HepG2 (cell line): ENCODE data around the gene HSP90AB1. TPM values are rescaled to one million over a fixed set of nuclear protein-coding genes. Genes with fewer than 3 reads are reported as not detected.

Experiments used
- CEBPZ ChIP-seq: IDR thresholded peaks from 2 replicates; pipeline ENCODE4 v1.6.1; 2012; ENCODE audit warnings: low read length, improper control_type of control experiment
- DRAP1 ChIP-seq: IDR thresholded peaks from 2 replicates; pipeline ENCODE4 v1.6.1; 2016; ENCODE audit warnings: missing genetic modification reagents, missing compliant biosample characterization
- FOXJ3 ChIP-seq: sonication (generic); formaldehyde crosslinking; IDR thresholded peaks from 2 replicates; pipeline ENCODE4 v1.4.0; 2020; ENCODE audit warnings: missing genetic modification reagents, mild to moderate bottlenecking, borderline replicate concordance
- FOXK2 ChIP-seq: fragments of 450-650 bp; IDR thresholded peaks from 2 replicates; pipeline ENCODE4 v1.6.1; 2016
- GFI1 ChIP-seq: sonication (generic); formaldehyde crosslinking; IDR thresholded peaks from 2 replicates; pipeline ENCODE4 v1.5.0; 2020; ENCODE audit warnings: missing genetic modification reagents, mild to moderate bottlenecking, borderline replicate concordance
- HCFC1 ChIP-seq: fragments of 150-350 bp; IDR thresholded peaks from 2 replicates; pipeline ENCODE4 v1.6.1; 2014; ENCODE audit warnings: low read depth, low read length
- HES4 ChIP-seq: sonication (generic); formaldehyde crosslinking; IDR thresholded peaks from 2 replicates; pipeline ENCODE4 v1.9.0; 2021; ENCODE audit warnings: mild to moderate bottlenecking, missing genetic modification reagents, borderline replicate concordance
- IRF2 ChIP-seq: IDR thresholded peaks from 2 replicates; pipeline ENCODE4 v1.6.1; 2018; ENCODE audit warnings: missing genetic modification reagents, missing compliant biosample characterization
- LBX2 ChIP-seq: sonication (generic); formaldehyde crosslinking; IDR thresholded peaks from 2 replicates; pipeline ENCODE4 v1.5.0; 2020; ENCODE audit warnings: missing genetic modification reagents, mild to moderate bottlenecking, borderline replicate concordance
- NRL ChIP-seq: sonication (generic); formaldehyde crosslinking; IDR thresholded peaks from 2 replicates; pipeline ENCODE4 v1.5.0; 2020; ENCODE audit warnings: missing genetic modification reagents, mild to moderate bottlenecking, moderate library complexity, borderline replicate concordance
- PITX1 ChIP-seq: sonication (generic); formaldehyde crosslinking; IDR thresholded peaks from 2 replicates; pipeline ENCODE4 v1.5.1; 2020; ENCODE audit warnings: mild to moderate bottlenecking, missing genetic modification reagents
- PLRG1 ChIP-seq: fragments of 450-650 bp; conservative IDR thresholded peaks from 2 replicates; pipeline ENCODE4 v1.6.1; 2016
- SNRNP70 ChIP-seq: fragments of 200-400 bp; formaldehyde crosslinking; IDR thresholded peaks from 2 replicates; pipeline ENCODE4 v1.6.1; 2017; ENCODE audit warnings: mild to moderate bottlenecking, low read depth, low read length, moderate library complexity
- SP4 ChIP-seq: sonication (generic); formaldehyde crosslinking; IDR thresholded peaks from 2 replicates; pipeline ENCODE4 v1.8.1; 2023; ENCODE audit warnings: mild to moderate bottlenecking, missing genetic modification reagents
- SP5 ChIP-seq: IDR thresholded peaks from 2 replicates; pipeline ENCODE4 v1.6.1; 2016; ENCODE audit warnings: low read depth, borderline replicate concordance
- YEATS2 ChIP-seq: sonication (generic); formaldehyde crosslinking; IDR thresholded peaks from 2 replicates; pipeline ENCODE4 v1.4.0; 2020; ENCODE audit warnings: missing genetic modification reagents, borderline replicate concordance
- ZNF280B ChIP-seq: sonication (generic); formaldehyde crosslinking; IDR thresholded peaks from 2 replicates; pipeline ENCODE4 v1.5.0; 2020; ENCODE audit warnings: missing genetic modification reagents, mild to moderate bottlenecking, borderline replicate concordance
- ZNF749 ChIP-seq: sonication (generic); formaldehyde crosslinking; IDR thresholded peaks from 2 replicates; pipeline ENCODE4 v1.8.0; 2022; ENCODE audit warnings: mild to moderate bottlenecking, missing genetic modification reagents, moderate library complexity, borderline replicate concordance
- ZNF772 ChIP-seq: sonication (generic); formaldehyde crosslinking; IDR thresholded peaks from 2 replicates; pipeline ENCODE4 v1.5.0; 2020; ENCODE audit warnings: mild to moderate bottlenecking, missing genetic modification reagents
- ZNF775 ChIP-seq: sonication (generic); formaldehyde crosslinking; IDR thresholded peaks from 2 replicates; pipeline ENCODE4 v1.4.0; 2020; ENCODE audit warnings: missing genetic modification reagents, mild to moderate bottlenecking, moderate library complexity, borderline replicate concordance
- ZNF879 ChIP-seq: sonication (generic); formaldehyde crosslinking; IDR thresholded peaks from 2 replicates; pipeline ENCODE4 v1.8.1; 2023; ENCODE audit warnings: missing genetic modification reagents
- polyA plus RNA-seq, 8 experiments: library from polyadenylated mRNA; depleted of rRNA in 3 of 8; stranded (reverse) in 7 of 8; unstranded in 1 of 8; fragments of >200 nt; fragmentation: Illumina TruSeq in 4 of 8; extraction: Trizol in 4 of 8; gene quantifications; 2 replicates each; pipeline versions ENCODE4 v1.2.1 to v1.2.3, GENCODE V29; 2011 to 2016; ENCODE audit warnings: low read depth in 4 of 8, missing spikeins in 1 of 8, mixed read lengths in 1 of 8; ENCODE audit not compliant: insufficient read depth in 1 of 8
- total RNA-seq, 5 experiments: library from RNA; depleted of rRNA; stranded (reverse); fragments of >200 nt; fragmentation: Illumina TruSeq; extraction: Trizol; gene quantifications; 2 replicates each; pipeline ENCODE4 v1.2.3, GENCODE V29; 2016; ENCODE audit warnings: low read depth in 1 of 5
- TF ChIP-seq, protein P1 (sequence below): sonication (generic); formaldehyde crosslinking; IDR thresholded peaks from 2 replicates; pipeline ENCODE4 v1.9.0; 2022; ENCODE audit warnings: missing genetic modification reagents, mild to moderate bottlenecking, borderline replicate concordance

HSP90AB1 gene
- total and polyA plus RNA-seq, 2 of the 13 experiments (the other 11 are each of a cell fraction or from before 2014, with no cell fraction given): 1,325 to 1,472 TPM

- TF ChIP-seq FOXK2 (no peak; the same call in 1 of the 2 replicates), GFI1 (CRISPR knock-in tag) (peak; percentile 87), LBX2 (CRISPR knock-in tag) (0 out of 2 replicates have a peak, but pooled peaks have one; percentile 5), ZNF772 (CRISPR knock-in tag) (peak; percentile 82), DRAP1 (peak; percentile 84), NRL (CRISPR knock-in tag) (peak; percentile 8; the same call in 1 of the 2 replicates), PLRG1 (no peak), HCFC1 (0 out of 2 replicates have a peak, but pooled peaks have one; percentile 39), ZNF775 (CRISPR knock-in tag) (no peak), ZNF749 (CRISPR knock-in tag) (0 out of 2 replicates have a peak, but pooled peaks have one; percentile 47), YEATS2 (CRISPR knock-in tag) (peak; percentile 79), CEBPZ (no peak), FOXJ3 (peak; percentile 61; the same call in 1 of the 2 replicates), ZNF879 (CRISPR knock-in tag) (peak; percentile 39), SP4 (CRISPR knock-in tag) (peak; percentile 86), ZNF280B (no peak; the same call in none of the 2 replicates), PITX1 (0 out of 2 replicates have a peak, but pooled peaks have one; percentile 60), SNRNP70 (no peak), HES4 (CRISPR knock-in tag) (peak; percentile 72; the same call in 1 of the 2 replicates), SP5 (peak; percentile 91), IRF2 (peak; percentile 82)
- TF ChIP-seq, protein P1, sequence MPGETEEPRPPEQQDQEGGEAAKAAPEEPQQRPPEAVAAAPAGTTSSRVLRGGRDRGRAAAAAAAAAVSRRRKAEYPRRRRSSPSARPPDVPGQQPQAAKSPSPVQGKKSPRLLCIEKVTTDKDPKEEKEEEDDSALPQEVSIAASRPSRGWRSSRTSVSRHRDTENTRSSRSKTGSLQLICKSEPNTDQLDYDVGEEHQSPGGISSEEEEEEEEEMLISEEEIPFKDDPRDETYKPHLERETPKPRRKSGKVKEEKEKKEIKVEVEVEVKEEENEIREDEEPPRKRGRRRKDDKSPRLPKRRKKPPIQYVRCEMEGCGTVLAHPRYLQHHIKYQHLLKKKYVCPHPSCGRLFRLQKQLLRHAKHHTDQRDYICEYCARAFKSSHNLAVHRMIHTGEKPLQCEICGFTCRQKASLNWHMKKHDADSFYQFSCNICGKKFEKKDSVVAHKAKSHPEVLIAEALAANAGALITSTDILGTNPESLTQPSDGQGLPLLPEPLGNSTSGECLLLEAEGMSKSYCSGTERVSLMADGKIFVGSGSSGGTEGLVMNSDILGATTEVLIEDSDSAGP: peak; percentile 99
Observed at GRCh38 chr6:44245912-44246662, 814 bp upstream of the HSP90AB1 start (continued).
